ENCODE data around the gene PRDX1.

The PRDX1 gene

GRCh38 chr1:45503462-45504360 lies 18.0 kb downstream of the PRDX1 start:
- ChIA-PET POLR2A (no interaction called here), CTCF (interaction anchor here (1.0 to 1.6 kb wide), 2 partner anchors 14 to 66 kb away, joined by 3 to 7 read pairs; no protein-coding TSS in a partner anchor)
- no peak overlapping the region for H3K4me3 ChIP-seq (ENCODE audit: low read depth, low read length)
- DNase-seq (ENCODE audit: low read depth, low spot score), result no peak
- no peak for TF ChIP-seq CTCF (IDR thresholded peaks at IDR 0.05; ENCODE audit: insufficient read depth, low read length, missing control alignments)

- CTCF ChIA-PET, result interaction anchor here (0.8 to 4.7 kb wide), 8 partner anchors 9 to 487 kb away, joined by 3 to 23 read pairs (median 5); no protein-coding TSS in a partner anchor
- DNase-seq (ENCODE audit: low read depth, low spot score), result no peak
- POLR2A ChIA-PET, result interaction anchor here (1.0 to 4.4 kb wide), 2 partner anchors 10 to 20 kb away, joined by 6 to 54 read pairs; partner anchors contain the start of gene PRDX1
- no peak for TF ChIP-seq CTCF (IDR thresholded peaks at IDR 0.05; ENCODE audit: insufficient read depth, low read length, missing control alignments)
- no peak overlapping the region for H3K4me3 ChIP-seq (ENCODE audit: low read depth, low read length)
Measured at GRCh38 chr1:45501505-45501859, 20.2 kb downstream of the PRDX1 start.

GRCh38 chr1:45499415-45499769 lies 22.3 kb downstream of the PRDX1 start:
- CTCF ChIA-PET, result interaction anchor here (1.0 to 4.7 kb wide), 10 partner anchors 8 to 485 kb away, joined by 3 to 23 read pairs (median 6); partner anchors contain the start of genes AKR1A1 and TESK2
- H3K4me3 ChIP-seq (ENCODE audit: low read depth, low read length), result peak overlapping the region; percentile 93

GRCh38 chr1:45498279-45498678 lies 23.4 kb downstream of the PRDX1 start:
- POLR2A ChIA-PET, result interaction anchor here (4.4 kb wide), 1 partner anchor 23 kb away, joined by 54 read pairs; the partner anchor contains the start of gene PRDX1
- DNase-seq (ENCODE audit: low read depth, low spot score), result no peak
- CTCF ChIA-PET, result interaction anchor here (0.8 to 4.7 kb wide), 7 partner anchors 9 to 767 kb away, joined by 3 to 23 read pairs (median 3); no protein-coding TSS in a partner anchor
- H3K4me3 ChIP-seq (ENCODE audit: low read depth, low read length), result no peak overlapping the region
- TF ChIP-seq CTCF (IDR thresholded peaks at IDR 0.05; ENCODE audit: insufficient read depth, low read length, missing control alignments), result no peak

More at GRCh38 chr1:45499415-45499769, 22.3 kb downstream of the PRDX1 start:
- TF ChIP-seq CTCF (IDR thresholded peaks at IDR 0.05; ENCODE audit: insufficient read depth, low read length, missing control alignments), result no peak
- no peak for DNase-seq (ENCODE audit: low read depth, low spot score)
- POLR2A ChIA-PET, result interaction anchor here (0.5 to 4.4 kb wide), 3 partner anchors 13 to 52 kb away, joined by 3 to 54 read pairs (median 3); partner anchors contain the start of gene PRDX1

GRCh38 chr1:45493116-45493697 lies 28.5 kb downstream of the PRDX1 start:
- ChIA-PET POLR2A (interaction anchor here (1.1 to 1.3 kb wide), 2 partner anchors 133 to 144 kb away, joined by 3 to 4 read pairs; no protein-coding TSS in a partner anchor), CTCF (interaction anchor here (0.6 to 9.3 kb wide), 37 partner anchors 8 to 777 kb away, joined by 3 to 418 read pairs (median 4); partner anchors contain the start of genes HECTD3, HPDL, MUTYH and TOE1)
- no peak for DNase-seq (ENCODE audit: low read depth, low spot score)
- H3K4me3 ChIP-seq (ENCODE audit: low read depth, low read length), result no peak overlapping the region
- TF ChIP-seq CTCF (IDR thresholded peaks at IDR 0.05; ENCODE audit: insufficient read depth, low read length, missing control alignments), result peak; percentile 26

Data from AG04449 (cell line).